HAP-1 (cell line): ENCODE measurements around the gene NSMCE4A.

Experiments used
- DNase-seq, 2 experiments: peaks; one replicate each; pipeline ENCODE4 v3.0.0-alpha.2; 2016 to 2020; ENCODE audit warnings: low spot score in 2 of 2
- H3K27me3 ChIP-seq: fragments of 250-450 bp; sonication (Bioruptor Pico); 2 replicates; pipeline ENCODE4 v1.5.1; 2020; ENCODE audit warnings: low read depth, mild to moderate bottlenecking, moderate library complexity
- H3K36me3 ChIP-seq: fragments of 250-450 bp; sonication (Bioruptor Pico); replicated peaks from 2 replicates; pipeline ENCODE4 v1.5.1; 2020; ENCODE audit warnings: mild to moderate bottlenecking
- H3K4me1 ChIP-seq: fragments of 250-450 bp; sonication (Bioruptor Pico); 2 replicates; pipeline ENCODE4 v1.5.1; 2020; ENCODE audit warnings: mild to moderate bottlenecking
- H3K4me3 ChIP-seq: fragments of 250-450 bp; sonication (Bioruptor Pico); 2 replicates; pipeline ENCODE4 v1.5.1; 2020; ENCODE audit warnings: mild to moderate bottlenecking, moderate library complexity
- H3K9me3 ChIP-seq: fragments of 250-450 bp; sonication (Bioruptor Pico); 2 replicates; pipeline ENCODE4 v1.5.1; 2020; ENCODE audit warnings: mild to moderate bottlenecking, moderate library complexity
- in situ Hi-C: fragments of 300-500 bp; cut with MboI; formaldehyde crosslinking; loops from 3 replicates; pipeline ENCODE4 v1.14.3; 2020; ENCODE audit warnings: low sequenced_read_pairs, inconsistent platforms, mixed read lengths

Gene NSMCE4A

DNA sequence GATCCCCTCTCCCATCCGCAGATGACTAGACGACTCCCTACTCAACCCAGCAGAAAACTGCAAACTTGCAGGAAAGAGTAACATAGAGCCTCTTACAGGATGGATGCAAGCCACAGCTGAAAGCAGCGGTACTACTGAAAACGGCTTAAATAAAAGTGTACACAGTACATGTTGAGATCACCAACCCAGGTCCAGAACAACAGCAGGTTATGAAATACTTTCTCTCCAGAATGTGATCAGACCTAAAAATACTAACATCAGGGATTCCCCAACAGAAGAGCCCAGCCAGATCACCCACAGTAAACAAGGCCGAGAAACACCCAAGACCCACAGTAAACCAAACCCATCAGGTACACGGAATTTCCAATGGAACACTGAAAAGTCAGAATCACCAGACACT lies 60.4 kb downstream of the NSMCE4A start:
- H3K4me3 ChIP-seq = no peak overlapping the region
- H3K27me3 ChIP-seq = no peaks in the 10 kb centered on the region
- in situ Hi-C loops = no loop called here
- DNase-seq = no peak
- H3K36me3 ChIP-seq = peaks cover 23% of the 10 kb centered on the region
- peaks cover 8% of the 10 kb centered on the region for H3K4me1 ChIP-seq
- no peaks in the 10 kb centered on the region for H3K9me3 ChIP-seq

- no peak for DNase-seq
- no peaks in the 10 kb centered on the region for H3K27me3 ChIP-seq
- peaks cover 19% of the 10 kb centered on the region for H3K36me3 ChIP-seq
- in situ Hi-C loops = no loop called here
- H3K4me3 ChIP-seq = no peak overlapping the region
- H3K9me3 ChIP-seq = no peaks in the 10 kb centered on the region
- peaks cover 6% of the 10 kb centered on the region; the same call in 1 of the 2 replicates for H3K4me1 ChIP-seq
Observed at GRCh38 chr10:121911421-121911697, 63.7 kb downstream of the NSMCE4A start.

GRCh38 chr10:121910673-121911420 lies 64.2 kb downstream of the NSMCE4A start:
- in situ Hi-C loops = no loop called here
- no peak for DNase-seq
- Histone ChIP-seq H3K27me3 (no peaks in the 10 kb centered on the region), H3K9me3 (no peaks in the 10 kb centered on the region), H3K36me3 (peaks cover 19% of the 10 kb centered on the region), H3K4me3 (no peak overlapping the region), H3K4me1 (peaks cover 6% of the 10 kb centered on the region; the same call in 1 of the 2 replicates)
